ENCODE measurements around the gene ALG12.

ALG12 gene

DNA sequence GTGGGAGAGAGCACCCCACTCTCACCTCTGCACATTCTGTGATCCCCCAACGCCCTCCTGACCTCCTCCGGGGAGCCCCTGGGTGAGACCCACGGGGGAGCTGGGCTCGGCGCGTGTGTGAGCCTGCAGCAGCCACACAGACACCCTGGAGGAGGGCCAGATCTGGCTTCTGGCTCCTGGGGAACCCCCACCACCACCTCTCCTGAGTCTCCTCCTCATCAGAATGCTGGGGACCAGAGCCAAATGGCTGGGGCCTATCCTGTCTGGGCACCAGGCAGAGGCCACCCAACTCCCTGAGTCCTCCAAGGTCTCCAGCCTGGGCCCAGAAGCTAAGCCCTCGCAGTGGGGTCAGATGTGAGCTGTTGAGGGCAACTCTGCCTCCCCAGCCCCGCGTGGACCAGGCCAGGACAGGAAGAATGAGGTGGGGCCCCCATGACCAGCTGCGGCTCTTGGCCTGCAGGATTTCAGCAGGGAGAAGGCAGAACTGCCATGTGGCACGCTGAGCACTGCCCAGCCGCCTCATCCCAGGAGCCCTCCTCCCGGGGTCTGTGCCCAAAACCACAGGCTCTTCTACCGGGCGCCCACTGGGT, 36.8 kb upstream of the ALG12 start:
- H3K36me3 ChIP-seq (ENCODE audit: control insufficient read depth, insufficient read depth, low read length): no peaks in the 10 kb centered on the region
- H3K4me3 ChIP-seq (ENCODE audit: low read depth, low read length): no peak overlapping the region
- no peaks in the 10 kb centered on the region for H3K4me1 ChIP-seq (ENCODE audit: control insufficient read depth, insufficient read depth, low read length)
- H3K9ac ChIP-seq (ENCODE audit: low read depth, low read length): no peak overlapping the region
- H3K27me3 ChIP-seq (ENCODE audit: control insufficient read depth, insufficient read depth, low read length): no peaks in the 10 kb centered on the region
- no peaks in the 10 kb centered on the region for H3K9me3 ChIP-seq (ENCODE audit: control insufficient read depth, insufficient read depth, low read length)

DNA sequence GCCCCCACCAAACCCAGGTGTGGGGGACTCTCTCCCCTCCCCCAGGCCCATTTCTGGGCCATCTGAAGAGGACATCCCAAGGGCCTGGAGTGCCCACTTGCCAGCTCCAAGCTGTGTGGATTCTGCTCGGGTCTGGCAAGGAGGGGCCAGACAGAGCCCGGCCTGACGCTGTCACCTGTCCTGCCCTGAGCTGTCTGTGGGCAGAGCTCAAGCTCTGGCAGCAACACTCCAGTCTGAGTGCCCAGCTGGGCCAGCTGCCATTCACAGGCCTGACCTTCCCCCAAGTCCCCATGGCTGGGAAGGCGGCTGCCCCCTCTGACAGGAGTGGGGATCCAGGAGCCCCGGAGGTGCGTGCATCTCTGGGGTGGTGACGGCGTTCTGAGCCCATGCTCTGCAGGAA, 36.1 kb upstream of the ALG12 start:
- Histone ChIP-seq H3K9me3 (ENCODE audit: control insufficient read depth, insufficient read depth, low read length) (no peaks in the 10 kb centered on the region), H3K4me1 (ENCODE audit: control insufficient read depth, insufficient read depth, low read length) (no peaks in the 10 kb centered on the region), H3K27me3 (ENCODE audit: control insufficient read depth, insufficient read depth, low read length) (no peaks in the 10 kb centered on the region), H3K4me3 (ENCODE audit: low read depth, low read length) (no peak overlapping the region), H3K9ac (ENCODE audit: low read depth, low read length) (no peak overlapping the region), H3K36me3 (ENCODE audit: control insufficient read depth, insufficient read depth, low read length) (no peaks in the 10 kb centered on the region)

DNA sequence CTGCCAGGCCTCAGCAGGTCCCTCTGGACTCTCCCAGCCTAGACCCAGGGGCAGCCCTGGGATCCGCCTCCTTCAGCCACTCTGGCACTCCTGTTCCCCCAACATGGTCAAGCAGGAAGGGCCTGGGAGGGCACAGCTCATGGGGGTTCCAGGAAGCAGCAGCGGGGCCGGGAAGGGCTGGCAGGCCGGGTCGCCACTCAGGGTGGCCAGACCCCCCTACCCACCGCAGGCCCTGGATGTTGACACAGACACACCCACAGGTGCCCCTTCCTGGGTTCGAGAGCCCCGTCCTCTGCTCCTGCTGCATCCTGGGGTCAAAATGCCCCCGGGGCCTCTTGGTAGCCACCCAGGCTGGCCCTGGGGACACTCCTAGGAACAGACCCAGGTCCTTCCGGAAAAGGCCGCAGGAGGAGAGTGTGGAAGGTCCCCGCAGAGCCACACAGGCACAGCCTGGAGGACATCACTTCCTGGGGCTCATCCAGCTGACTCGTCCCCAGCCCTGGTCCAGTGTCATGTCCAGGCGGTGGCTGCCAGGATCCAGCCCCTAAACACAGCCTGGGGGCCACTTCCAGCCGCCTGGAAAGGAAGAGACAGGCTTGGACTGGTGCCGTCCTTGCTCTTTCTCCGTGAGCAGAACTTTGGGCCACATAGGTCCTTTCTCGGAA, 35.6 kb upstream of the ALG12 start:
- Histone ChIP-seq H3K36me3 (ENCODE audit: control insufficient read depth, insufficient read depth, low read length) (no peaks in the 10 kb centered on the region), H3K4me3 (ENCODE audit: low read depth, low read length) (no peak overlapping the region), H3K27me3 (ENCODE audit: control insufficient read depth, insufficient read depth, low read length) (no peaks in the 10 kb centered on the region), H3K9me3 (ENCODE audit: control insufficient read depth, insufficient read depth, low read length) (no peaks in the 10 kb centered on the region), H3K9ac (ENCODE audit: low read depth, low read length) (no peak overlapping the region), H3K4me1 (ENCODE audit: control insufficient read depth, insufficient read depth, low read length) (no peaks in the 10 kb centered on the region)

GRCh38 chr22:49953027-49953679, 34.9 kb upstream of the ALG12 start:
- Histone ChIP-seq H3K9ac (ENCODE audit: low read depth, low read length) (no peak overlapping the region), H3K4me1 (ENCODE audit: control insufficient read depth, insufficient read depth, low read length) (no peaks in the 10 kb centered on the region), H3K9me3 (ENCODE audit: control insufficient read depth, insufficient read depth, low read length) (no peaks in the 10 kb centered on the region)

DNA sequence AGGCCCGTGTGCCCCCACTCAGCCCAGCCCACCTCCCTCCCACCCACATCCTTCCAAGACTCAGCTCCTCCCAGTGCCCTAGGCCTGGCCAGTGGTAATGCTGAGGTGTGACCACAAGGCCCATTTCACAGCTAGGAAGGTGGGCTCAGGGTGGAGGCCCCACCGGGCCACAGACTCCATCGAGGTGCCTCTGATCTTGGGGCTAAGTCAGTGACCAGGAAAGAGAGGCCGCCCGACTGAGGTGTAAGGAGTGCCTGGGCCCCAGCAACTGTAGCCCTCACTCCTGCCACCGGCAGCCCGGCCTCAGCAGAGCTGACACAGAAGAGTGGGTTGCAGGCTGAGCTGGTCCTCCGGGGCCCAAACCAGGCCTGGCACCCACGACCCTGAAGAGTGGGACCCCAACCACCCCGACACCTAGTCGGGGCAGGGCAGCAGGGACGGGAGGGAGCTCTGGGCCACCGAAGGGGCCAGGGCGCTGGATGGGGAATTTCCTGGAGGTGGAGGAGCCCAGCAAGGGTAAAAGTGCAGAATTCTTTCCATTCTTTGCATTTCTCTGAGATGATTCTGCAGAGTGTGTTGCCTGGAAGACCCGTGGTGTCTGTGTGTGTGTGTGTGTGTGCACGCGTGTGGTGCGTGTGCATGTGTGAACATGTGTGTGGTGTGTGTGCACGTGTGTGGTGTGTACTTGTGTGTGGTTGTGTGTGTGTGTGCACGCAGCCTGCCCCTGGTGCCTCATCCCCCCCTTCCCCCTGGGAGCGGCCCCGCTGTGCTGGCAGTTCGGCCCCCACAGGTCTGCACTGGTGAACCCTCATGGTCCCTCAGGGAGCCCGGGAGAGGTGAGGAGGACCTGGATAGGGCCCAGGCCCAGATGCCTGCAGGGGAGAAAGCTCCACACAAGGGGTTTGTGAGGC, 34.0 kb upstream of the ALG12 start:
- Histone ChIP-seq H3K9ac (ENCODE audit: low read depth, low read length) (peak overlapping the region; percentile 37), H3K4me1 (ENCODE audit: control insufficient read depth, insufficient read depth, low read length) (no peaks in the 10 kb centered on the region), H3K36me3 (ENCODE audit: control insufficient read depth, insufficient read depth, low read length) (no peaks in the 10 kb centered on the region), H3K9me3 (ENCODE audit: control insufficient read depth, insufficient read depth, low read length) (no peaks in the 10 kb centered on the region), H3K27me3 (ENCODE audit: control insufficient read depth, insufficient read depth, low read length) (no peaks in the 10 kb centered on the region), H3K4me3 (ENCODE audit: low read depth, low read length) (no peak overlapping the region)

More at GRCh38 chr22:49953027-49953679, 34.9 kb upstream of the ALG12 start:
- Histone ChIP-seq H3K36me3 (ENCODE audit: control insufficient read depth, insufficient read depth, low read length) (no peaks in the 10 kb centered on the region), H3K4me3 (ENCODE audit: low read depth, low read length) (no peak overlapping the region), H3K27me3 (ENCODE audit: control insufficient read depth, insufficient read depth, low read length) (no peaks in the 10 kb centered on the region)

GRCh38 chr22:49951678-49951985, 33.4 kb upstream of the ALG12 start:
- no peaks in the 10 kb centered on the region for H3K9me3 ChIP-seq (ENCODE audit: control insufficient read depth, insufficient read depth, low read length)
- H3K27me3 ChIP-seq (ENCODE audit: control insufficient read depth, insufficient read depth, low read length): no peaks in the 10 kb centered on the region
- no peaks in the 10 kb centered on the region for H3K36me3 ChIP-seq (ENCODE audit: control insufficient read depth, insufficient read depth, low read length)
- H3K4me3 ChIP-seq (ENCODE audit: low read depth, low read length): no peak overlapping the region
- H3K4me1 ChIP-seq (ENCODE audit: control insufficient read depth, insufficient read depth, low read length): peaks cover 3% of the 10 kb centered on the region
- H3K9ac ChIP-seq (ENCODE audit: low read depth, low read length): no peak overlapping the region

DNA sequence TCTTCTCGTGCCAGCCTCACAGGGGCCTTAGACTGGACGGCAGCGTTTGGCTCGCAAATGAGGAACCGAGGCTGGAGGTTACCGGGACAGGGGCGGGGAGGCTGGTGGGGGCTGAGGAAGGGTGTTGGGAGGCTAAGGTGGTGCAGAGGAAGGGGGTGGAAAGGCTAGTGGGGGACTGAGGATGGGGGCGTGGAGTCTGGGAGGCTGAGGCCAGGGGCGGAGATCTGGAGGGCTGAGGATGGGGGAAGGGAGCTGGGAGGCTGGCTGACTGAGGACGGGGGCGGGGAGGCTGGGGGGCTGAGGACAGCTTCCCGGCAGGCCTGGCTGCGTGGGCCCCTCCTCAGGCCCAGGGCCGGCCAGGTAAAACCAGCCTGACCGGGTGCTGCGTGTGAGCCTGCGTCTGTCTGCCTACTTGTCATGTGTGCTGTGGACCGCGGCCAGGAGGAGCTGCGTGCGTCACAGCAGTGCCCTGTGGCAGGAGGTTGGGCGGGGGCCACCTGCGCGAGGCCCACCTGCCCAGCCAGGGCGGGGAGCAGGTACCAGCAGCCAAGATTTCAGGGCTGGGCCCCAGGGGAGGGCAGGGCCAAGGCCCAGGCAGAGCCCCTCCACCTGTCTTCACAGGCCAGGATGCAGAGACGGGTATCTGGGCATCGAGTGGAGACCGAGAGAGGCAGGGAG, 32.9 kb upstream of the ALG12 start:
- Histone ChIP-seq H3K9me3 (ENCODE audit: control insufficient read depth, insufficient read depth, low read length) (no peaks in the 10 kb centered on the region), H3K9ac (ENCODE audit: low read depth, low read length) (no peak overlapping the region), H3K27me3 (ENCODE audit: control insufficient read depth, insufficient read depth, low read length) (no peaks in the 10 kb centered on the region), H3K36me3 (ENCODE audit: control insufficient read depth, insufficient read depth, low read length) (no peaks in the 10 kb centered on the region), H3K4me3 (ENCODE audit: low read depth, low read length) (no peak overlapping the region), H3K4me1 (ENCODE audit: control insufficient read depth, insufficient read depth, low read length) (peaks cover 4% of the 10 kb centered on the region)

DNA sequence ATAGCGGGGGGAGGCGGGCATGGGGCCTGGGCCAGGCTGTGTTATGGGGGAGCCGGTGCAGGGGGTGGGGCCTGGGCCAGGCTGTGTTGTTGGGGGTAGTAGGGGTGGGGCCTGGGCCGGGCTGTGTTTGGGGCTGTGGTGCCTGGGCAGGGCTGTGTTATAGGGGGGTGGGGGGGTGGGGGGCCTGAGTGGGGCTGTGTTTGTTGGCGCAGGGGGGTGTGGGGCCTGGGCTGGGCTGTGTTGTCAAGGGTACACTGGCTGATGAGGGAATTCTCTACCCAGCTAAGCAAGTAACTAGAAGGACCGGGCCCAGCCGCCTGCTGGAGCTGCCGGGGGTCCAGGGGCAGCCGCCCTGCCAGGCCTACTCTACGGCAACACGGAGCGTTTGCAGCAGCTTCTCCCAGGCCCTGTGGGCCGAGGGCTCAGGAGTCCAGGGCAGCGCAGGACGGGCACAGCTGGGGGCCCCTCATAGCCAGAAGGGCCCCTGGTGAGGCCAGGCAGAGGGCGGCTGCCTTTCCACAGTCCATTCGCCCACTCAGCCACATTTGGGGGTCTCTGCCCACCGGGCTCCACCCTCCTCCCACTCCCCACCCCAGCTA, 32.3 kb upstream of the ALG12 start:
- Histone ChIP-seq H3K36me3 (ENCODE audit: control insufficient read depth, insufficient read depth, low read length) (no peaks in the 10 kb centered on the region), H3K4me1 (ENCODE audit: control insufficient read depth, insufficient read depth, low read length) (peaks cover 4% of the 10 kb centered on the region), H3K4me3 (ENCODE audit: low read depth, low read length) (no peak overlapping the region), H3K27me3 (ENCODE audit: control insufficient read depth, insufficient read depth, low read length) (no peaks in the 10 kb centered on the region), H3K9me3 (ENCODE audit: control insufficient read depth, insufficient read depth, low read length) (no peaks in the 10 kb centered on the region), H3K9ac (ENCODE audit: low read depth, low read length) (no peak overlapping the region)

GRCh38 chr22:49949914-49950292, 31.7 kb upstream of the ALG12 start:
- H3K4me1 ChIP-seq (ENCODE audit: control insufficient read depth, insufficient read depth, low read length): peaks cover 4% of the 10 kb centered on the region
- no peak overlapping the region for H3K9ac ChIP-seq (ENCODE audit: low read depth, low read length)
- no peak overlapping the region for H3K4me3 ChIP-seq (ENCODE audit: low read depth, low read length)
- H3K9me3 ChIP-seq (ENCODE audit: control insufficient read depth, insufficient read depth, low read length): no peaks in the 10 kb centered on the region
- H3K27me3 ChIP-seq (ENCODE audit: control insufficient read depth, insufficient read depth, low read length): no peaks in the 10 kb centered on the region
- H3K36me3 ChIP-seq (ENCODE audit: control insufficient read depth, insufficient read depth, low read length): no peaks in the 10 kb centered on the region

- Histone ChIP-seq H3K4me3 (ENCODE audit: low read depth, low read length) (no peak overlapping the region), H3K36me3 (ENCODE audit: control insufficient read depth, insufficient read depth, low read length) (no peaks in the 10 kb centered on the region), H3K9ac (ENCODE audit: low read depth, low read length) (no peak overlapping the region), H3K4me1 (ENCODE audit: control insufficient read depth, insufficient read depth, low read length) (peaks cover 4% of the 10 kb centered on the region), H3K9me3 (ENCODE audit: control insufficient read depth, insufficient read depth, low read length) (no peaks in the 10 kb centered on the region), H3K27me3 (ENCODE audit: control insufficient read depth, insufficient read depth, low read length) (no peaks in the 10 kb centered on the region)
Observed at GRCh38 chr22:49948958-49949913, 31.0 kb upstream of the ALG12 start.

Measured in iPS-15b (cell line).